Esophagus (tissue), 2 donors: ENCODE measurements around the gene SMO. TPM values are rescaled to one million over a fixed set of nuclear protein-coding genes. Genes with fewer than 3 reads are reported as not detected.
A peak's percentile ranks its signal among the peaks of the same experiment; 100 is the strongest.

Experiments
- H3K27ac ChIP-seq, 2 donors: one replicate each; pipeline ENCODE4 v1.5.1; 2013; ENCODE audit warnings: low read depth in 2 of 2, mild to moderate bottlenecking in 2 of 2, inconsistent platforms in 1 of 2, low read length in 1 of 2, moderate library complexity in 1 of 2
- H3K27me3 ChIP-seq, 2 donors: one replicate each; pipeline ENCODE4 v1.6.1; 2013; ENCODE audit warnings: low read length in 2 of 2, control low read depth in 1 of 2, mild to moderate bottlenecking in 1 of 2; ENCODE audit not compliant: insufficient read depth in 2 of 2, control insufficient read depth in 1 of 2
- H3K36me3 ChIP-seq, 2 donors: one replicate each; pipeline ENCODE4 v1.6.1; 2013; ENCODE audit warnings: low read length in 1 of 2; ENCODE audit not compliant: control insufficient read depth in 2 of 2, insufficient read depth in 2 of 2
- H3K4me1 ChIP-seq, 2 donors: one replicate each; pipeline ENCODE4 v1.6.1; 2013; ENCODE audit warnings: low read length in 1 of 2; ENCODE audit not compliant: control insufficient read depth in 2 of 2, insufficient read depth in 2 of 2
- H3K4me3 ChIP-seq, 2 donors: one replicate each; pipeline ENCODE4 v1.5.1; 2013; ENCODE audit warnings: low read length in 2 of 2, mild to moderate bottlenecking in 2 of 2, low read depth in 1 of 2, moderate library complexity in 1 of 2
- H3K9me3 ChIP-seq, 2 donors: one replicate each; pipeline ENCODE4 v1.6.1; 2013; ENCODE audit warnings: mild to moderate bottlenecking in 2 of 2, low read depth in 1 of 2, low read length in 1 of 2, moderate library complexity in 1 of 2; ENCODE audit not compliant: control insufficient read depth in 2 of 2, insufficient read depth in 1 of 2
- WGBS, 2 donors: extraction: QIAGEN DNeasy Blood & Tissue Kit; methylation state at CpG; one replicate each; pipeline ENCODE4 v1.1.7; 2013; 5-methylcytosine and 5-hydroxymethylcytosine counted together
- polyA plus RNA-seq, 2 donors: library from polyadenylated mRNA; stranded (reverse); fragments of 200-250 nt; gene quantifications; one replicate each; pipeline ENCODE4 v1.2.3, GENCODE V29; 2013
- donor health status: healthy with polysubstance abuse.
- donor health status: Bipolar disorder and iron deficiency.

Gene SMO
- polyA plus RNA-seq, 2 donors: 9.5 to 10.8 TPM

GRCh38 chr7:129157651-129158050 is 30.8 kb upstream of the SMO start:
- WGBS, 2 donors: 95 to 97% methylated on average over 9 of the region's 9 CpGs
- H3K27ac ChIP-seq: no peak overlapping the region
- H3K36me3 ChIP-seq: no peaks in the 10 kb centered on the region
- H3K4me3 ChIP-seq: no peak overlapping the region
- no peaks in the 10 kb centered on the region for H3K9me3 ChIP-seq
- H3K27me3 ChIP-seq: no peaks in the 10 kb centered on the region
- no peaks in the 10 kb centered on the region for H3K4me1 ChIP-seq

- WGBS, 2 donors: 85 to 87% methylated on average over 3 of the region's 3 CpGs
- H3K27me3 ChIP-seq: no peaks in the 10 kb centered on the region
These were observed 28.9 kb upstream of the SMO start for GRCh38 chr7:129159539-129159938.

GRCh38 chr7:129160161-129160905 is 28.1 kb upstream of the SMO start:
- no peak overlapping the region for H3K4me3 ChIP-seq
- 87 to 93% methylated on average over 3 of the region's 3 CpGs for WGBS, 2 donors
- H3K4me1 ChIP-seq: no peaks in the 10 kb centered on the region
- H3K9me3 ChIP-seq: no peaks in the 10 kb centered on the region
- H3K27ac ChIP-seq: no peak overlapping the region
- no peaks in the 10 kb centered on the region for H3K27me3 ChIP-seq
- H3K36me3 ChIP-seq: no peaks in the 10 kb centered on the region

More at GRCh38 chr7:129159539-129159938, 28.9 kb upstream of the SMO start:
- Histone ChIP-seq H3K36me3 (no peaks in the 10 kb centered on the region), H3K4me1 (no peaks in the 10 kb centered on the region), H3K27ac (no peak overlapping the region), H3K9me3 (no peaks in the 10 kb centered on the region), H3K4me3 (no peak overlapping the region)

GRCh38 chr7:129161524-129162225 is 26.8 kb upstream of the SMO start:
- no peaks in the 10 kb centered on the region for H3K36me3 ChIP-seq
- 84 to 90% methylated on average over 5 of the region's 5 CpGs for WGBS, 2 donors
- no peaks in the 10 kb centered on the region for H3K9me3 ChIP-seq
- no peaks in the 10 kb centered on the region for H3K27me3 ChIP-seq
- no peak overlapping the region for H3K4me3 ChIP-seq
- H3K27ac ChIP-seq: no peak overlapping the region
- H3K4me1 ChIP-seq: no peaks in the 10 kb centered on the region

GRCh38 chr7:129162732-129163131 is 25.7 kb upstream of the SMO start:
- Histone ChIP-seq H3K9me3 (no peaks in the 10 kb centered on the region), H3K4me3 (no peak overlapping the region), H3K4me1 (no peaks in the 10 kb centered on the region), H3K27me3 (no peaks in the 10 kb centered on the region), H3K27ac (no peak overlapping the region), H3K36me3 (no peaks in the 10 kb centered on the region)
- 86 to 87% methylated on average over 5 of the region's 5 CpGs for WGBS, 2 donors

- no peaks in the 10 kb centered on the region for H3K36me3 ChIP-seq
- no peaks in the 10 kb centered on the region for H3K9me3 ChIP-seq
- no peaks in the 10 kb centered on the region for H3K4me1 ChIP-seq
- no peaks in the 10 kb centered on the region for H3K27me3 ChIP-seq
- WGBS, 2 donors: 58% methylated on average over 11 of the region's 11 CpGs
- no peak overlapping the region for H3K27ac ChIP-seq
- H3K4me3 ChIP-seq: no peak overlapping the region
These were observed 24.4 kb upstream of the SMO start for GRCh38 chr7:129163875-129164544.

- no peaks in the 10 kb centered on the region for H3K27me3 ChIP-seq
- no peak overlapping the region for H3K4me3 ChIP-seq
- WGBS, 2 donors: 80 to 86% methylated on average over 4 of the region's 4 CpGs
- H3K27ac ChIP-seq: no peak overlapping the region
- peaks cover 0 to 3% of the 10 kb centered on the region in 2 donors for H3K4me1 ChIP-seq
- no peaks in the 10 kb centered on the region for H3K36me3 ChIP-seq
- no peaks in the 10 kb centered on the region for H3K9me3 ChIP-seq
These were observed 21.7 kb upstream of the SMO start for GRCh38 chr7:129166745-129167144.

GRCh38 chr7:129167817-129168216 is 20.6 kb upstream of the SMO start:
- no peaks in the 10 kb centered on the region for H3K27me3 ChIP-seq
- H3K36me3 ChIP-seq: no peaks in the 10 kb centered on the region
- no peak overlapping the region for H3K27ac ChIP-seq
- 76 to 78% methylated on average over 4 of the region's 4 CpGs for WGBS, 2 donors
- H3K4me3 ChIP-seq: no peak overlapping the region
- H3K9me3 ChIP-seq: no peaks in the 10 kb centered on the region
- H3K4me1 ChIP-seq: peaks cover 0 to 3% of the 10 kb centered on the region in 2 donors

- WGBS, 2 donors: 30 to 47% methylated on average over 20 of the region's 20 CpGs
- Histone ChIP-seq H3K4me3 (peak overlapping the region in 1 of 2 donors; percentile 40), H3K4me1 (peaks cover 0 to 3% of the 10 kb centered on the region in 2 donors), H3K9me3 (no peaks in the 10 kb centered on the region), H3K36me3 (no peaks in the 10 kb centered on the region), H3K27me3 (no peaks in the 10 kb centered on the region), H3K27ac (no peak overlapping the region)
These were observed 20.0 kb upstream of the SMO start for GRCh38 chr7:129168231-129169021.
